AG08395 (cell line): Measurements from ENCODE around the gene HMMR.
"Not testable (repeated sequence)": the region's sequence is repeated elsewhere in the genome, so short reads cannot be mapped to it uniquely, and the experiment has no call there.

ENCODE experiments used
- DNase-seq: peaks from one replicate; pipeline ENCODE4 v3.0.0; 2012; ENCODE audit warnings: mixed read lengths, low spot score

The HMMR gene

DNA sequence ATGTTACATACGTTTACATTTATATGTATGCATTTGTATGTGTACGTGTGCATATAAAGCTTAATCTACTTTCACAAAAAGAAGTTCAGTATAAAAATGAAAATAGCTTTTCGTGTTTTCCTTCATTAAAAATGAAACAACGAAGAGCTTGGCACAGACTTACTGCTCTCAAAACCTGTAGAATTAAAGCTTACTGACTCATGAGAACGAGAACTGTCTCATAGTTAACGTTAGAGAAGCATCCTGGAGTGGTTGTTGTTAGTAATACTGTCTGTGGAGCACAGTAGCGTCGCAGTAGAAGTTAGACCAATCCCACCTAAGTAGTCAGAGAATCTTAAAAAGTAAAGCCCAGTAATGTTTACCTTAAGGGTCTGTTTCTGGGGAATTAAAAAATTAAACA is 46.3 kb downstream of the HMMR start:
- DNase-seq = peak; percentile 41

- no peak for DNase-seq
Measured at GRCh38 chr5:163508753-163509152, 48.3 kb downstream of the HMMR start.

DNA sequence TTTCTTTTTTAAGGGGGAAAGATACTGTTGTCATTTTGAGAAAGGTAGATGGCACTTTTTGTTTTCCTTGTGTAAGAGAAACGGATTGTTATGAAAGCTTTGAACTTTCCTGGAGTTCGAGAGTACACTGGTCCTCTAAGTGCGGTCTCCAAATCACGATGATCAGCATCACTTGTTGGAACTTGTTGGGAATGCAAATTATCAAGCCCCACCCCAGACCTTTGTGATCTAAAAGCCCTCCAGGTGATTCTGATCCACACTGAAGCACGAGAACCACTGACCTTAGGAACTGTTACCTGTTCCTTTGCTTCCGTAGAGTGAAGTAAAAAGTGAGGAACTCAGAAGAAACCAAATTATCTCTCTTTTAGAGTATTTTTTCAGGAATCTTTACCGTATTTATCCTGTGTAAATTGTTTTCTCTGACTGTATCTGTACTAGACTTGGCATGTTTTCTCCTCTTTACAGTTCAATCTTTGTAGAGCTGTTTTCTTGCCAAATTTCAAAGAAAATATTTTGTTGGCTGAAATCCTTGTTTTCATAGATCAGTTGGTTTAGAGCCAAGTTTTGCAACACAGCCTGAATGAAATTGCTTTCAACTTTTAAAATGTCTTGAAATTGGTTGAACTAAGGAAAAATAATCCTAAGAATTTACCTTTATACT is 49.0 kb downstream of the HMMR start:
- DNase-seq = peak; percentile 37

GRCh38 chr5:163512526-163512925 is 52.1 kb downstream of the HMMR start:
- no peak for DNase-seq

- DNase-seq = no peak
Measured at GRCh38 chr5:163525096-163525495, 64.7 kb downstream of the HMMR start.

- DNase-seq = no peak
Measured at GRCh38 chr5:163529698-163530097, 69.3 kb downstream of the HMMR start.

DNA sequence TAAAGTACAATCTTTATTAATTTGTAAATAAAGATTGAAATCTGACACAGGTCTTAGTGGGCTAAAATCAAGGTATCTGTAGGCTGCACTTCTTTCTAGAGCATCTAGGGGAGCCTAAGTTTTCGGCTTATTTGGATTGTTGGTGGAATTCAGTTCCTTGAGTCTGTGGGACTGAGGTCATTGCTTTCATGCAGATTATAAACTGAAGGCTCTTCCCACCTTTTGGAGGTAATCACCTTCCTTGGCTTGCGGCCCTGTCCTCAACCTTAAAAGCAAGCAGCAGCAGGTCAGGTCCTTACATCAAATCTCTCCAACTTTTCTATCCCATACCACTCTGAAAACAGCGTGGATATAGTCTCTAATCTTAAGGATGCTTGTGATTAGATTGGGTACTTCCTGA is 70.8 kb downstream of the HMMR start:
- no peak for DNase-seq

DNA sequence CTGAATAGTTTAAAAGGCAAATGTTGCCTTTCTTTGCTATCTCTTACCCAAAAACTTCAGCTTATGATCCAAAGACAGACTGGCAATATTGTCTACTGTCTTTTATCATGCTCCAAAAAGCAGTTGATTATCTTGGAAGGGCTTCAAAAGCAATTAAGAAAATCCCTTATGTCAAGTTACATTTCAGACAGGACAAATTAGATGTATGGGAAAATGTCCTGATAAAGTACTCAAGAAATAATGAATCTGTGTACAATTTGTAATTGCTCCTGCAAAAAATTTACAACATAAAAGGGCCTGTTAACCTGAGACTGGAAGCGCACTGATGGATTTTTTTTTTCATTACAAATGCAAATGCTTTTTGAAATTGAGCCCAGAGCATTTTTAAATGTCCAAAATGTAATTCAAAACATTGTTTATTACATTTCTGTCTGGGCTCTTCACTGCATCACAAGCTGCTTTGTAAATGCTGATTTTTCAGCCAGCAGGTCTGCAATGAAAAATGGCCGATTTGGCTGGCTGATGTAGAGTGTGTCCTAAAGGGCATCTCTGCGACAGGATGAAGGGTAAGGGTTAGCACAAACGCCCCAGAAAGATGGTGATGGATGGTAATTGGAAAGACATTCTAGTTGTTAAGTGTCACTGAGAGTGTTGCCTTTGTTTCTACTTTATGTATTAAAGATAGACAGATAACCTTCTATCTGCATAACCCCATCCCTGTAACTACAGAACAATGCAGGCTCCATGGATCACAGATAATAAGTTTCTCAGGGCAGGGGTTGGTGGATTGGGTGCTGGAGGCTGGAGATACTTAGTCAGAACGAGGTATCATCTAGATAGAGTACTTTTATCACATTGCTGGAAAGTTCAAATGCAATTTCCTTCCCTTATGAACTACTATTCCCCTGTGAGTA is 72.0 kb downstream of the HMMR start:
- DNase-seq = no peak

DNA sequence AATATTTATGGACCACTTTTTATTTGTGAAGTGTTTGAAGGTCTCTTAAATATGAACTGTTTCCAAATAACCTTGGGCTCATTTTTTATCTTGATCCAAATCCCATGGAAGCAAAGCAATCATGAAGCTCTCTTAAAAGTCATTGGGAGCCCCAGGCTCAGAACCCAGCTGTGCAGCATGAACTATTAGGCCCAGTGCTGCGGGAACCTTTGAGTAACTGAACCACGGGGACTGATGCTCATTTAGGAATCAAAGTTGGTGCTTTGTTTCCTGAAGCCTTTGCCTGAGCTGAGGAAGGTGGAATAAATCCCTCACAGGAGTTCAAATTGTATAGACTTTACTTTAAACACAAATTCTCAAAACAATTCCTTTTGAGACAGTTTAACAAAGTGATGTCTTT is 72.8 kb downstream of the HMMR start:
- DNase-seq = no peak

DNA sequence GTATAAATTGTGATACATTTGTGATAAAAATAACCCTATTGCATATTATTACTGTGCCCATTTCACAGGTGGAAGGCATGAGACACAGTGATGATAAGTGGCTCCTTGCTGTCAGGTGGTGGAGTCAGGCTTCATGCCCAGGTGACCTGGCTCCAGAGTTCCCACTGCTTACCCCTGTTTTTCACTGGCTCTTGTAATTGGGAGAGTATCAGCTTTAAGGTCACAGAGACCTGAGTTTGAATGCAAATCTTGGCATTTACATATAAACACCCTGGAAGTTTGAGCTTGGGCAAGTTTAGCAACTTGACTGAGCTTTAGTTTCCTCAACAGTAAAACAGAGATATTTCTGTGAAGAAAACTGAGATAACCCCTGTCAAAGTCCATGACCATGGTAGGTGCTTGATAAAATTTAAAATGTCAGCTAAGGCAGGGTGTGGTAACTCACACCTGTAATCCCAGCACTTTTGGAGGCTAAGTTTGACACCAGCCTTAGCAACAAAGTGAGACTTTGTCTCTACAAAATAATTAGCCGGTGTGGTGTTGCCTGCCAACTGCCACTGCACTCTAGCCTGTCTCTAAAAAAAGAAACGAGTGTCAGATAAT is 74.2 kb downstream of the HMMR start:
- DNase-seq = no peak

DNA sequence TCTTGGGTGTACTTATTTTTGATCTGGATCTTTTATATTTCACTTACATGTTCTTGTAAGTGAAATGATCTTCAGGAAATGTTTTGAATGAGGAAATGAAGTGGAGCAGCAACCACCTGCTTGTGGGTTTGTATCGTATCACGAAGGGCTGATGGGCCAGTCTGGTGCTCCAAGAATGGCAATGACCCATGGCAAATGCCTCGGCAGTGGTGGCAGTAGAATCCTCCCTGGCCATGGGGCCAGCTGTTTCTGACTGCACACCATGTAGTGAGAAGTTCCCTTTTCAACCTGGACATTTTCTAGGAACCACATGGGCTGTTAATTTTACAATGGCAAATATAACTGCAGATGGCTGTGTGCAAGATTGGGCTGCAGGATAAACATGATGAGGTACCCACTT is 74.9 kb downstream of the HMMR start:
- DNase-seq = no peak

- DNase-seq = not testable (repeated sequence)
Measured at GRCh38 chr5:163536442-163536841, 76.0 kb downstream of the HMMR start.

DNA sequence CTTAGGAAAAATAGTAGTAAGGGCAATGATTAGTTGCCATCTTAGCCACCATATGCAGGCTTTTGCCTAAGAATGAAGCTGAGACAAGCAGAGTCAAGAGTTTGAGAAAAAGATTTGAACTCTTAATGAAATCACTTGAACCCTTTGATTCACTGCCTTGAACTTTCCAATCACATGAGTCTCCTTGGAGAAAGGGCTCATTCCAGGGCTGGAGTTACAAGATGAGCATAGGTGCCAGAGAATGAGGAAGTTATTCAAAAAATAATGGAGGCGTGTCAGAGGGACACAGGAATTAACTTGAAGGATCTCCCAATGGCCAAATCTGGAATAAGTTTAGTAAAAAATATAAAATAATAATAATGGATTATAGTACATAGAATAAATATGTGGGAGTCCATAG is 80.3 kb downstream of the HMMR start:
- no peak for DNase-seq
